Left ventricle myocardium inferior (tissue), 1 donor: ENCODE data around the gene SPINDOC. TPM values are rescaled to one million over a fixed set of nuclear protein-coding genes. Genes with fewer than 3 reads are reported as not detected.
A peak's percentile ranks its signal among the peaks of the same experiment; 100 is the strongest.

ENCODE experiments used
- DNase-seq: peaks from one replicate; pipeline ENCODE4 v3.0.0-alpha.2; 2020
- H3K27ac ChIP-seq: fragments of 200-600 bp; replicated peaks from 2 replicates; pipeline ENCODE4 v1.8.0; 2021
- H3K27me3 ChIP-seq: fragments of 200-600 bp; 2 replicates; pipeline ENCODE4 v1.8.0; 2021; ENCODE audit warnings: low read depth
- H3K36me3 ChIP-seq: fragments of 200-600 bp; 2 replicates; pipeline ENCODE4 v1.8.0; 2021
- H3K4me1 ChIP-seq: fragments of 200-600 bp; 2 replicates; pipeline ENCODE4 v1.8.0; 2021
- H3K4me3 ChIP-seq: fragments of 200-600 bp; 2 replicates; pipeline ENCODE4 v1.8.0; 2021; ENCODE audit warnings: mild to moderate bottlenecking, moderate library complexity
- H3K9me3 ChIP-seq: fragments of 200-600 bp; replicated peaks from 2 replicates; pipeline ENCODE4 v1.8.0; 2021
- CTCF ChIP-seq: fragments of 200-600 bp; IDR thresholded peaks from 2 replicates; pipeline ENCODE4 v1.8.0; 2021; ENCODE audit warnings: antibody characterized with exemption, mild to moderate bottlenecking, borderline replicate concordance
- intact Hi-C: fragments of 100-400 bp; cut with micrococcal nuclease; formaldehyde crosslinking; loops from one replicate; pipeline ENCODE4 v1.11.0; 2022
- total RNA-seq: library from RNA; stranded (reverse); fragmentation: NEBNext Ultra II Directional; extraction: Animal tissue kit (Norgen Biotek cat#: 25700); gene quantifications from one replicate; pipeline ENCODE4 v1.2.1, GENCODE V29; 2021
- donor health status: DM: no; HTN: yes; CAD: no; lungs with severe emphysema.

SPINDOC gene
- total RNA-seq, 1 donor from 2014 or later: 14.0 TPM

DNA sequence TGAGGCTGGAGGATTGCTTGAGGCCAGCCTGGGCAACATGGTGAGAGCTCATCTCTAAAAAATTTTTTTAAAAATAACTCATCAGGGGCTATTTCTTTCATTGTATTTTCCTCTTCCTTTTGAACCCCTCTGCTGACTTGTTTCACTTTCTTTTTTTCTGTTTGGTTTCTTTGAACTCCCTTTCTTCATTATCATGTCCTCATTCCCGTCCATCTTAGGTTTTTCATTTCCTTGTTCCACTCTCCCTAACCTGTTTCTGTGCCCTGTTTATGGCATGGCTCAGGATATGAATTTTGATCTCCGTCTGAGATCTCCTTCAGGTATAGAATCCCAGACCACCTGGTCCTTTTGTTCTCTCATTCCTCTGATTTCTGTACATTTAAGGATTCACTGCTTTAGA lies 38.1 kb downstream of the SPINDOC start:
- no peaks in the 10 kb centered on the region for H3K27me3 ChIP-seq
- H3K36me3 ChIP-seq: peaks cover 14% of the 10 kb centered on the region
- intact Hi-C loops: no loop called here
- TF ChIP-seq CTCF: no peak
- H3K9me3 ChIP-seq: no peaks in the 10 kb centered on the region
- H3K4me1 ChIP-seq: peaks cover 41% of the 10 kb centered on the region
- H3K4me3 ChIP-seq: no peak overlapping the region
- no peak overlapping the region for H3K27ac ChIP-seq
- no peak for DNase-seq

- intact Hi-C loops: no loop called here
- TF ChIP-seq CTCF: no peak
- peaks cover 14% of the 10 kb centered on the region for H3K36me3 ChIP-seq
- H3K4me3 ChIP-seq: no peak overlapping the region
- no peaks in the 10 kb centered on the region for H3K9me3 ChIP-seq
- no peaks in the 10 kb centered on the region for H3K27me3 ChIP-seq
- DNase-seq: no peak
- H3K27ac ChIP-seq: no peak overlapping the region
- peaks cover 34% of the 10 kb centered on the region for H3K4me1 ChIP-seq
Measured at GRCh38 chr11:63853476-63853875, 40.2 kb downstream of the SPINDOC start.

DNA sequence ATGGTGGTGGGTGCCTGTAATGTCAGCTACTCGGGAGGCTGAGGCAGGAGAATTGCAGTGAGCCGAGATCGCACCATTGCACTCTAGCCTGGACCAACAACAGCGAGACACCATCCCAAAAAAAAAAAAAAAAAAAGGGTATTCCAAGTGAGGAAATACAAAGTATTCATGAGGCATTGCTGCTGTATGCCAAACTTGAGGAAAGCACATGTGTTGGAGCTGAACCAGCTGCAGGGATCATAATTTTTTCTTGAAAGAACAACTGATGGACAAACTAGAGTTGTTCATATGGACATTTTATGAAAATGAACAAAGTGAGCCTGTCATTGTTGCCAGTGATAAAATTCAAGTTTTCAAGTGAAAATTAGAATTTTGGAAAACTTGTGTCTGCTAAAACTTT lies 41.4 kb downstream of the SPINDOC start:
- Histone ChIP-seq H3K27ac (no peak overlapping the region), H3K27me3 (no peaks in the 10 kb centered on the region), H3K9me3 (no peaks in the 10 kb centered on the region), H3K36me3 (peaks cover 8% of the 10 kb centered on the region), H3K4me3 (no peak overlapping the region), H3K4me1 (peaks cover 39% of the 10 kb centered on the region)
- DNase-seq: no peak
- TF ChIP-seq CTCF: no peak
- intact Hi-C loops: no loop called here

DNA sequence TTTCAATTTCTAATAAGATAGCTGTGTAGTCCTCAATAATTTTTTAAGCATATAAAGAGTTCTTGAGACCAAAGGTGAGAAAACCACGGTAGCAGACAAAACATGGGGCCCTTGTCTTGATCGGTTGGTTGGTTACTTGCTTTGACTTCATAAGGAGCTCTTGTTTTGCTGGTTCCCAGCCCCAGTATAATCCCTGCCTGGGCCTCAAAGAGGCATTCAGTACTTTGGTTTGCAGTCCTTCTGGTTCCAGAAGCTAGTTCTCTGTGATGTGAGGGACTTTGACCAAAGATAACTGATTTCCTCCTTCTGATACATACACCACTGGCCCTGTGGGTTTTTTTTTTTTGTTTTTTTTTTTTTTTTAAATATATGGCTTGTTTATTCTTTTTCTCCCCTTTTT lies 42.7 kb downstream of the SPINDOC start:
- Histone ChIP-seq H3K27me3 (no peaks in the 10 kb centered on the region), H3K36me3 (peaks cover 8% of the 10 kb centered on the region), H3K9me3 (no peaks in the 10 kb centered on the region), H3K4me3 (no peak overlapping the region), H3K4me1 (peaks cover 33% of the 10 kb centered on the region), H3K27ac (no peak overlapping the region)
- intact Hi-C loops: no loop called here
- DNase-seq: no peak
- TF ChIP-seq CTCF: no peak

DNA sequence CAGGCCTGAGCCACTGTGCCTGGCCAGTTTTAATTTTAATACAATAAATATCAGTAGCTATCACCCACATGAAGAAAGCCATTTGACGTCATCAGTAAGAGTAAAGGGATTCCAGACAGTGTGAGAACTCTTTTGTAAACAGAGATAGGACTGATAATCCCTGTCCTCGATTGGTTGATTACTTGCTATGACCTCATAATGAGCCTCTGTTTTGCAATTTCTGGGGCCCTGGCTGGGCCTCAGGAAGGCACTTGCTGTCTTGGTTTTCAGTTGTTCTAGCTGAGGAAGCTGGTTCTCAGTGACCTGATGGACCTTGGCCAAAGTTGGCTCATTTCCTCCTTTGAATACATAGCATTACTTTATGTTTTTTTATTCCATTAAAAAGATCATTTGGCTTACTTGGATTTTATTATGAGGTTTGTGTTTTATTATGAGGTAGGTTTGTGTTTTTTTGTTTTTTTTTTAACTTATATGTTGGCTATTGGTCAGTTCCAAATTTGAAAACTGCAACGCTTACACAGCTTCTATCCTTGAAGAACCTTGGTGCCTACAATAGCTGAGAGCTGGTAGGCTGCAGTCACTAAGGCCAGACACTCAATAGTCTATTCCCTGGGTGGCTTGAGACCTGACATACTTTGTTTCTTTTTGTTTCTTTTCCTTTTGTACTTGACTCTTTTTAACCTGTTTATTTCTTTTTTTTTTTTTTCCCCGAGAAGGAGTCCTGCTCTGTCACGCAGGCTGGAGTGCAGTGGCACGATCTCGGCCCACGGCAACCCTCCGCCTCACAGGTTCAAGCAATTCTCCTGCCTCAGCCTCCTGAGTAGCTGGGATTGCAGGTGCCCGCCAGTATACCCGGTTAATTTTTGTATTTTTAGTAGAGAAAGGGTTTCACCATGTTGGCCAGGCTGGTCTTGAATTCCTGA lies 45.6 kb downstream of the SPINDOC start:
- H3K36me3 ChIP-seq: peaks cover 20% of the 10 kb centered on the region
- no peaks in the 10 kb centered on the region for H3K27me3 ChIP-seq
- no peaks in the 10 kb centered on the region for H3K9me3 ChIP-seq
- peak overlapping the region; percentile 60 for H3K27ac ChIP-seq
- peak; percentile 27 for DNase-seq
- no peak for TF ChIP-seq CTCF
- H3K4me3 ChIP-seq: no peak overlapping the region
- intact Hi-C loops: no loop called here
- peaks cover 24% of the 10 kb centered on the region for H3K4me1 ChIP-seq
